GM10248 (cell line): ENCODE measurements around the gene FAIM2.

Experiments used
- CTCF ChIA-PET: fragments of 300-600 bp; sonication (Branson Sonifier 250); formaldehyde crosslinking; extraction: SDS; loops from one replicate; lab custom pipeline; 2021; ENCODE audit warnings: antibody characterized with exemption; lab: Yijun Ruan, JAX
- POLR2A ChIA-PET: fragments of 350-650 bp; sonication (Branson Sonifier 250); formaldehyde crosslinking; extraction: SDS; loops from one replicate; lab custom pipeline; 2020; ENCODE audit warnings: antibody characterized with exemption; lab: Yijun Ruan, JAX
- DNase-seq: peaks from one replicate; pipeline ENCODE4 v3.0.0; 2012; ENCODE audit errors: extremely low spot score
- CTCF ChIP-seq: IDR thresholded peaks from 2 replicates; pipeline ENCODE4 v1.5.1; 2012; ENCODE audit warnings: mild to moderate bottlenecking, low read depth; ENCODE audit errors: extremely low read depth, missing control alignments, control extremely low read depth

FAIM2 gene

GRCh38 chr12:49893753-49894750 is 9.6 kb downstream of the FAIM2 start:
- CTCF ChIA-PET = interaction anchor here (1.9 kb wide), 1 partner anchor 51 kb away, joined by 4 read pairs; no protein-coding TSS in a partner anchor
- no peak for TF ChIP-seq CTCF
- POLR2A ChIA-PET = no interaction called here
- no peak for DNase-seq

GRCh38 chr12:49892732-49893317 is 10.9 kb downstream of the FAIM2 start:
- no peak for DNase-seq
- POLR2A ChIA-PET = no interaction called here
- no peak for TF ChIP-seq CTCF
- CTCF ChIA-PET = no interaction called here

- CTCF ChIA-PET = interaction anchor here (0.8 to 1.6 kb wide), 2 partner anchors 9 to 75 kb away, joined by 3 read pairs; no protein-coding TSS in a partner anchor
- POLR2A ChIA-PET = no interaction called here
- DNase-seq = no peak
- no peak for TF ChIP-seq CTCF
Measured at GRCh38 chr12:49892084-49892731, 11.5 kb downstream of the FAIM2 start.

- ChIA-PET POLR2A (no interaction called here), CTCF (interaction anchor here (0.8 to 1.6 kb wide), 2 partner anchors 10 to 76 kb away, joined by 3 read pairs; no protein-coding TSS in a partner anchor)
- no peak for TF ChIP-seq CTCF
- DNase-seq = no peak
Measured at GRCh38 chr12:49891476-49891875, 12.2 kb downstream of the FAIM2 start.

GRCh38 chr12:49891012-49891411 is 12.7 kb downstream of the FAIM2 start:
- TF ChIP-seq CTCF = no peak
- no peak for DNase-seq
- ChIA-PET POLR2A (no interaction called here), CTCF (interaction anchor here (1.6 kb wide), 1 partner anchor 76 kb away, joined by 3 read pairs; no protein-coding TSS in a partner anchor)

GRCh38 chr12:49890096-49890461 is 13.6 kb downstream of the FAIM2 start:
- no peak for DNase-seq
- no peak for TF ChIP-seq CTCF
- ChIA-PET CTCF (interaction anchor here (1.2 kb wide), 1 partner anchor 22 kb away, joined by 5 read pairs; no protein-coding TSS in a partner anchor), POLR2A (no interaction called here)
